Neutrophil (primary cell): ENCODE data around the gene PNLIPRP1.

Source experiments
- H3K27ac ChIP-seq: fragments of 200-600 bp; sonication (generic); 2 replicates; pipeline ENCODE4 v1.5.1; 2016; ENCODE audit warnings: mild to moderate bottlenecking, moderate library complexity
- H3K27me3 ChIP-seq: fragments of 200-600 bp; sonication (generic); 2 replicates; pipeline ENCODE4 v1.6.0; 2016; ENCODE audit warnings: mild to moderate bottlenecking
- H3K36me3 ChIP-seq: fragments of 200-600 bp; sonication (generic); 2 replicates; pipeline ENCODE4 v1.5.1; 2017
- H3K4me1 ChIP-seq, 2 experiments: fragments of 200-600 bp in 1 of 2; sonication (generic) in 1 of 2; 1 replicate in 1 of 2; 2 replicates in 1 of 2; pipeline versions ENCODE4 v1.5.1 to v1.6.1; 2013 to 2016; ENCODE audit warnings: low read depth in 1 of 2, low read length in 1 of 2, mild to moderate bottlenecking in 1 of 2, moderate library complexity in 1 of 2; ENCODE audit not compliant: control insufficient read depth in 1 of 2, insufficient read depth in 1 of 2
- H3K4me3 ChIP-seq, 2 experiments: fragments of 200-600 bp in 1 of 2; sonication (generic) in 1 of 2; 1 replicate in 1 of 2; 2 replicates in 1 of 2; pipeline ENCODE4 v1.5.1; 2013 to 2016; ENCODE audit warnings: low read depth in 1 of 2, low read length in 1 of 2, mild to moderate bottlenecking in 1 of 2, moderate library complexity in 1 of 2
- H3K9me3 ChIP-seq: fragments of 200-600 bp; sonication (generic); 2 replicates; pipeline ENCODE4 v1.5.1; 2016
- CTCF ChIP-seq: fragments of 200-600 bp; sonication (generic); IDR thresholded peaks from 2 replicates; pipeline ENCODE4 v1.5.1; 2016; ENCODE audit warnings: antibody characterized with exemption

PNLIPRP1 gene

GRCh38 chr10:116610443-116611152 lies 19.8 kb downstream of the PNLIPRP1 start:
- H3K27ac ChIP-seq: no peak overlapping the region
- no peaks in the 10 kb centered on the region for H3K4me1 ChIP-seq
- no peak for TF ChIP-seq CTCF
- H3K36me3 ChIP-seq: no peaks in the 10 kb centered on the region
- no peak overlapping the region for H3K4me3 ChIP-seq
- no peaks in the 10 kb centered on the region for H3K9me3 ChIP-seq
- peaks cover 42% of the 10 kb centered on the region for H3K27me3 ChIP-seq

- Histone ChIP-seq H3K27ac (no peak overlapping the region), H3K36me3 (no peaks in the 10 kb centered on the region), H3K9me3 (no peaks in the 10 kb centered on the region), H3K27me3 (peaks cover 42% of the 10 kb centered on the region), H3K4me1 (no peaks in the 10 kb centered on the region), H3K4me3 (no peak overlapping the region)
- no peak for TF ChIP-seq CTCF
These were observed 20.4 kb downstream of the PNLIPRP1 start for GRCh38 chr10:116611153-116611545.

- no peak for TF ChIP-seq CTCF
- no peak overlapping the region for H3K27ac ChIP-seq
- no peak overlapping the region for H3K4me3 ChIP-seq
- no peaks in the 10 kb centered on the region for H3K9me3 ChIP-seq
- peaks cover 39% of the 10 kb centered on the region for H3K27me3 ChIP-seq
- H3K4me1 ChIP-seq: no peaks in the 10 kb centered on the region
- no peaks in the 10 kb centered on the region for H3K36me3 ChIP-seq
These were observed 21.5 kb downstream of the PNLIPRP1 start for GRCh38 chr10:116612107-116612769.

GRCh38 chr10:116613471-116613870 lies 22.7 kb downstream of the PNLIPRP1 start:
- H3K4me3 ChIP-seq: no peak overlapping the region
- H3K27me3 ChIP-seq: peaks cover 27% of the 10 kb centered on the region
- no peaks in the 10 kb centered on the region for H3K4me1 ChIP-seq
- TF ChIP-seq CTCF: no peak
- H3K27ac ChIP-seq: no peak overlapping the region
- no peaks in the 10 kb centered on the region for H3K36me3 ChIP-seq
- no peaks in the 10 kb centered on the region for H3K9me3 ChIP-seq

- H3K9me3 ChIP-seq: no peaks in the 10 kb centered on the region
- no peaks in the 10 kb centered on the region for H3K4me1 ChIP-seq
- H3K4me3 ChIP-seq: no peak overlapping the region
- TF ChIP-seq CTCF: no peak
- peaks cover 14% of the 10 kb centered on the region for H3K27me3 ChIP-seq
- H3K27ac ChIP-seq: no peak overlapping the region
- H3K36me3 ChIP-seq: no peaks in the 10 kb centered on the region
These were observed 24.0 kb downstream of the PNLIPRP1 start for GRCh38 chr10:116614796-116615195.
